HG03460 (cell line): ENCODE results near the gene METTL25B.
"Not testable (repeated sequence)": the region's sequence is repeated elsewhere in the genome, so short reads cannot be mapped to it uniquely, and the experiment has no call there.

Experiments
- ATAC-seq: cut with Tn5 transposase; IDR thresholded peaks from one replicate; pipeline ENCODE4 v1.9.1; 2021; ENCODE audit not compliant: unreplicated experiment

METTL25B gene

DNA sequence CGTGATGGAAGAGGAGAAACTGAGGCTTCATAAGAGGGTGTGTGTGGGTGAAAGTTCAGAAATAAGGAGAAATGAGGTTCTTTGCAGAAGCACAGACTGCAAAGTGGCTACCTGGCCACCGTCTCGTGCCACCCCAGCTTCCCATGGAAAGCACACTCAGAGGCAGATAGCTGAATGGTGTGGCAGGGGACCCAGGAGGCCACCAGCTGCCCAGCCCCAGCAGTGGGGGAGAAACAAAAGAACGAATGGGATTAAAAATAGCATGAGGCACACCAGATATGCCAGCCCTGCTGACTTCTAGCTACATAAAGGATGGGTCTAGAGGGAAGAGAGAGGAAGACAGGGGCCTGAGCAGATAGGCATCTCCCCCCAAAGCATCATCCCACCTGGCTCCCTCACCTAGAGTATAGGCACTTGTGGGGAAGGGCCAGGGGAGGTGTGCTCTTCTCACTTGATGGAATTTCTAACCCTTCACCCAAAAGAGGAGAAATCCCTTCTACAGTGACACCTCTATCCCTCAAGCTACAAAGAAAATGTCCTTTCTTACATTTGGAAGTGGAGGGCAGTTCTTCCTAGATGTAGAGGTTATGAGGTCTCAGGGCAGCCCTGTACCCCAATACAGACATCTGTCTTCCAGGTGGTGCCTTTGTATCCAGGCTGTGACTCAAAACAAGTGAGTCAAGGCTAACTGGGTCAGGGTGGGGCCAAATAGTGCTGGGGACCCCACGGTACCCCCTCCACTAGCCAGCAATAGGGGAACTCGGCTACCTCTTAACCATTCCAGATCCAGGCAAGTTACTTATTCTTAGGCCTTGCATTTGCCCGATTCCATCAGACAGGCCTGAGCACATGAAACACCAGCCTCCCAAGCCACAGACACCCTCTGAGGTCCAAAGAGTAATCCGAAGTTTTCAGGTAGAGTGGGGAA, 19.7 kb downstream of the METTL25B start:
- no peak for ATAC-seq

DNA sequence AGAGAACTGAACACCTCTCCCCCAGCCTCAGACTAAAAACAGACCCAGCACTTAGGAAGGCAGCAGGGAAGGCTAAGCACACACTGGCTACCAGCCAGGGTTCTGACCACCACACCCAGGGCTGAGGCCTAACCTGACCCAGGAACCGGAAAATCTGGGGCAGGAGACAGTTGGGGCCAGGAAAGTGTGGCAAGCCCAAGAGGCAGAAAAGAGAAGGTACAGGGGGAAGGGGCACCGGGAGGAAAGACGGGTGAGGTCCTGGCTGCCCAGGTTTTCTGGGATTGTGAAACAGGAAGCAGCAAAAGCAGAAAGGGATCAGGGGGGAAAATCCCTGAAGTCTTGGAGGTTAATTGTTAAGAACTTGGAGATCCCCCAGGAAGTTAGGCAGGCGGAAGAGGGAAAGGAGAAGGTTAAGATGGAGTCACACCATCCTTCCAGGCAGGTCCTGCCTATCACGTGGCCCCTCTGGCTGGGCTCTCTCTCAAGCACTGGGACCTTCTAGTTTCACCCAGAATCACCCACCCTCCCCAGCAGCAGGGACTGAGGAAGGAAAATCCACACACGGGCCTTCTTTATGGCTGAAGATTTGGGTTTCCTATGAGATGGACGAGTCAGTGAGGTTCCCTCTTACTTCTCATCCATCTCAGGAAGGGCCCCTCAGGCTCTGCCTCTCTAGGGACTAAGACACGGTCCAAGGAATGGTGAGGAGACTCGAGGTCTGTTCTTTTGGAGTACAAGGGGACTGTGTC, 20.6 kb downstream of the METTL25B start:
- no peak for ATAC-seq

DNA sequence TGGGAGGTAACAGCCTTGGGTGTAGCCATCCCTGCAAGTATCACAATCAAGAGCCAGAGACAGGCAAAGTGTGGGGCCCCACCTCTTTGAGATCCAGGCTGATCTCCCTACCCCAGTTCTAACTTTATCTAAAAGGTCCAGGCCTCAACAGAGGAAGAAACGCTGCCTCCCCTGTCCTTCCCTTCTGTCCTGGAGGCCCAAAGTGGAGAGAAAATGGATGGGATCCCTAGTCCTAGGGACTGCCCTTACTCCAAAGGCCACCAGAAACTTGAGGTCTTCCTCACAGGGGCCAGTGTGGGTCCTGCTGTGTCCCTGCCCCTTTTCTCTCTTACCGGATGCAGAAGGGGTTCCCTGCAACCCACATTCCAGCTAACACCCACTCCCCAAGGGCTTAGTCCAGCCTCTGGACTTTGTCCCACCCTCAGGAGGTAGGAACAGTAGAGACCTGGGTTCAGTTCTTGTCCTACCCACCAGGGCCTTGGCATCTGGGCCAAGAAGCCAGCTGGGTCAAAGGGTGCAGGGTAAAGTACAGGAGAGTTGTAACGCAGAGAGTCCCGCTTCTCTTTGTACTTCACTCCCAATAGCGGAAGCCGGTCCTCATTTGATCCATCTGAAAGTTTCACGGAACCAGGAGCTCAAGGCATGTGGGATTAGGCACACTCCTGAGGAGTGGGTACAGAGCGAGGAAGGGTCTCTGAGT, 21.3 kb downstream of the METTL25B start:
- ATAC-seq: no peak

DNA sequence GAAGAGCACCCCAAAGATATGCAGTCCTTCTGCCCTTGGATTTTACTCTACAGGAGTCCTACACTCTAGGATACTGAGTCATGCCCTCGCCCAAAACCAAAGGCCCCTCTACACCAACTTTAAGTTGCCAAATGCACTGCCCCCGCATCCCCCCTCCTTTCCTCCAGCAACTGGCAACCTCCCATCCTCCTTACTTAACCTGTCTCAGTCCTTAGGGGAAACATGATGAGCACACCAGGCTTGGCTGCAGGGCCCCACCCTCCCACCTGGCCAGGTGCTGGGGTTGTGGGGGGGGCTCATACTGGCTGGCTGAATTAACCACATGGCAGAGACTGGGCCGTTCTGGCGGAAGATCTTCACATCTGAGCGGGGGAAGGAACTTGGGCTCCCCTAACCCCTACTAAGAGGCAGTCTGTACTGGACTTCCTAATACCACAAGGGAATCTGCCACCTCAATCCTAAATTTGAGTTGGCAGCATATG, 22.0 kb downstream of the METTL25B start:
- ATAC-seq: no peak

DNA sequence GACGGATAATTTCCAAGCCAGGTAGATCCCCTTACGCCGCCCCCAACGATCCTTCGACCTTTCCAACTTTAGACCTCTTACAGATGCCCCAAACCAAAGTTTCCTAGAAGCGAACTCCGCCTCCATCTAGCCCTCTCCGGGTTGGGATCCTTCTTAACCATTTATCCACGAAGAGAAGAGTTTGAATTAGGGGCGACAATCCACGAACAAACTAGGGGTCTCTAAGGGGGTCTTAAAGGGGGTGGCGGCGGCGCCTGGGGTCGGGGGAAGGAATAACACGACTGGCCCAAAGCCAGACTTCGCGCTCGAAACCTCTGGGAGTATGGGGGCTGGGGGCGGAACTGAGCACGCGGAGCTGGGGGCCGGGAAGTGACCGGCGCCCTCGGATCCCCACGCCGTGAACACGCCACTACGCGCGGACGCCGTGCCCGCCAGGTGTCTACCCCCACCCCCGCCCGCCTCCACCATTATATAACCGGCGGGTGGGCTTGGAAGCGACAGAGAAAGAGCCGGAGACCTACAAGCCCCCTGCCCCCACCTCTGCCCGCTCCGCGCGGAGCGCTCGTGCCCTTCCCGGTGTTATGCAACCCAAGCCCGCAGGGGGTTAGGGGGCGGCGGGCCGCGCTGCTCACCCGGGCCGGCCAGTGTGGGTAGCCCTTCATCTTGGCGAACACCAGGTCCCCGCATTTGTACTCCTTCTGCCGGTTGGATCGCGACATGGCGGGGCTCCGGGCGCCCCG, 22.6 kb downstream of the METTL25B start:
- peak; percentile 20 for ATAC-seq

DNA sequence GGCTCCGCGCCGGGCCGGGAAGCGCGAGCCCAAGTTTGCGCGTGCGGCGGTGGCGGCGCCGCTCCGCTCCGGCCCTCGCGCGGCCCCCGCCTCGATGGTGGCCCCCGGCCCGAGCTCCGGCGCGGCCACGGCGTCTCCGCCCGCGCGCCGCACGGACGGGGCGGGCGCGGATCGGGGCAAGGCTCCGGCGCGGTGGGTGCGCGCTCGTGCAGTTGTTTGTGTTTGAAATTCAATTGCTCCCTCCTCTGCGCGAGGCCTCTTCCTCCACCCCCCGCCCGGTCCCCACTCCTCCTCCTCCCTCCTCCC, 23.1 kb downstream of the METTL25B start, which contains the start of gene HDGF:
TSS of gene HDGF (minus strand) at position 225 of the 306 bp plus-strand sequence. CDS start 246 bp downstream, outside the sequence.
- no peak for ATAC-seq

DNA sequence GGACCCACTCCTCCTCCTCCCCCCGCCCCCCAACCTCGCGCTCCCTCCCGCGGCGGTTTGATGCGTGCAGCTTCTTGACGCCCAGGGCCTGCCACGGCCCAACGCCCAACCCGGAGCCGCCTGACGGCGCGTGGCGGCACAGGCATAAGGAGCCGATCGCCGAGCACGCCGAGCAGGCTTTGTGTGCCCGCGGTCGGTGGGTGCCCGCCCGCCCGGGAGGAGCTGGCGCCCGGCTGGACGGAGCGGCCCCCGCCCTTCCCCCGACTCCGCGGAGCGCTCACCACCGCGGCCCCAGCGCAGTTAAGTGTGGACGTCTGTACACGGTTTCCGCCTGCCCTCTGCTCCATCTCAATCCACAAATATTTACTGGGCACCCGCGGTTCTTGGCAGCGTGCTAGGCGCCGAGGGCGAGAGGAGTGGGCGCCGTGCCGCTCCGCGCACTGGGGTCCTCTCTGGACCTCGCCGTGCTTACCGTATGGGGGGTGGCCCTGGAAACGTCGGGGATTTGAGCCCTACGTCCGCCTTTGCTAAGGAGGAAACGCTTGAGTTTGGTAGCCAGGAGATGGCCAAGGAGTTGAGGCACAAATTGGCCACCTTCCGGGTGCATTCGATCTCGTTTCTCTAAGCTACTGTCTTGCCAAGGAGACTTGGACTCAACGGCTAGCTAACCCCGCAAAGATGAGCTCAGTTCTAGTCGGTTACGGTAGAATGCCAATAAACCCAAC, 23.6 kb downstream of the METTL25B start:
- peak; percentile 58 for ATAC-seq

DNA sequence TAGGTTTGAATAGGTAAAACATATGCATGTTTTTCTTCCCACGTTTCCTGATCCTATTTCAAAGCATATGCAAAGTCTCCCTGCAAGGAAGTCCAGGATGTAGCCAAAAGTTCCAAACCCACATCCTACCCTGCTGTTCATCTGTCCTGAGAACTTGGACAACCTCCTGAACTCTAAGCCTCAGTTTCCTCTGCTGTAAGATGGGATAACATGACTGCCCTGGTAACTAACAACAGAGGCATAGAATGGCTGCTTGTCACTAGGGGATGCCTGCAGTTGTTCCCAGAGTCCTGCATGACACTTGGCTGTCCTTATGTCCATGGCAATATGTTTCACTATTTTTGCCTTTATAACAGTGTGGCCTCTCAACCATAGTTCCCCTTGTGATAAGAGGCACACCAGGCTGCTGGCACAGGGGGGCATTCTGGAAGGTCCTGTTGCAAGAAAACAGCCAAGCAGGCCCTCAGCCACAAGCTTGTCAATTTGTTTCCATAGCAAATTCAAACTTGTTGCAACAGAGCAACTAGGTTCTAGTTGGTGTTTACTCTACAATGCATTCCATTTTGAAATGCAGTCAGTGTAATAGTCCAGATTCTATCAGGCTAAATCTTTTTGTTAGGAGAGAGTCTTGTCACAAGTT, 24.7 kb downstream of the METTL25B start:
- ATAC-seq: no peak

DNA sequence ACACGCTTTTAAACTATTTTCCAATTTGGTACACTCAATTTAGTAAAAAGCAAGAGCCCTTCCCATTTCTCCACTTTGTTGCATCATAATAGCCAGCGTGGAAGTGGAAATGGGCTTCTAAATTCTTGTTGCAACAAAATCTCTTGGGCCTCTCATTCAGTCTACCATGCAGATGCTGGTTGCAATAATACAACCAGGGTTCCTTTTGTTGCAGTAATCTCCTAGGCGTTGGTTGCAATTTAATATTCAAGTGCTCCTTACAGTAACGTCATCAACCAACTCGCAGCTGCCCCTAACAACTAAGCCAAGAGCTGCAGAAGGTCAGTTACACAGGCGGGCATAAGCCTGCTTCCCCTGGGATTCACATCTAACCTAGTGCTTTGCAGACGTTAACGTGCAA, 25.9 kb downstream of the METTL25B start:
- ATAC-seq: no peak

DNA sequence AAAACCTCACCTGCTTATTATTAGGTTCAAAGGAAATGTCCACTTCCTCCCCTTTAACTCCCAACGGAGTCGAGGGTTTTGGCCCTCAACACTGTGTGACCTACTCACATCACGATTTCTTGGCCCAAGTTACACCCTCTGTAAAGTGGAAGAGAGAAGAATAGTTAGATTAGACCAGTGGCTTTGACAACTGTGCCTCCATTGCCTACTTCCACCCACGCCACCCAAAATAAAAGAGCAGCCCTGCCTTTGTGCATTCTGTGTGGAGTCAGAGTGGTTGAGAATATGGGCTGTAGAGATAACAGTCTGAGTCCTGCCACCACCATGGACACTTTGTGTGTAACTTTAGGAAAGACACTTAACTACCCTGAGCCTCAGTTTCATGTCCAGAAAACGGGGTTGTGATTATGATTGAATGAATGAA, 27.3 kb downstream of the METTL25B start:
- ATAC-seq: no peak

DNA sequence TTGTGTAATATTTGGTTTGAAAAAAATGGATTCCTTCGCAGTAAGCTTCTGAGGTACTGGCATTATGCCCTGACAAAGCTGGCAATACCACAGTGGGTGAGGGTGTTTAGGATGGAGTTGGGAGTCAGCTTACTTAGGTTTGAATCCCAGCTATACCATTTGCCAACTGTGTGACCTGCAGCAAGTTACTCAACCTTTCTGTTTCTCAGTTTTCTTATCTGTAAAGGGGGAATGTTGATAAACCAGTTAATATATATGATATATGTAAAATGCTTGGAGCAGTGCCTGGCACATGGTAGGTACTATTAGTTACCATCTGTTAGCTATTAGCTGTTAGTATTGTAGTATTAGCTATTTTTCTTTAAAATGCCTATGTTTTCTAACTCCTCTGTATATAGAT, 28.1 kb downstream of the METTL25B start:
- no peak for ATAC-seq

DNA sequence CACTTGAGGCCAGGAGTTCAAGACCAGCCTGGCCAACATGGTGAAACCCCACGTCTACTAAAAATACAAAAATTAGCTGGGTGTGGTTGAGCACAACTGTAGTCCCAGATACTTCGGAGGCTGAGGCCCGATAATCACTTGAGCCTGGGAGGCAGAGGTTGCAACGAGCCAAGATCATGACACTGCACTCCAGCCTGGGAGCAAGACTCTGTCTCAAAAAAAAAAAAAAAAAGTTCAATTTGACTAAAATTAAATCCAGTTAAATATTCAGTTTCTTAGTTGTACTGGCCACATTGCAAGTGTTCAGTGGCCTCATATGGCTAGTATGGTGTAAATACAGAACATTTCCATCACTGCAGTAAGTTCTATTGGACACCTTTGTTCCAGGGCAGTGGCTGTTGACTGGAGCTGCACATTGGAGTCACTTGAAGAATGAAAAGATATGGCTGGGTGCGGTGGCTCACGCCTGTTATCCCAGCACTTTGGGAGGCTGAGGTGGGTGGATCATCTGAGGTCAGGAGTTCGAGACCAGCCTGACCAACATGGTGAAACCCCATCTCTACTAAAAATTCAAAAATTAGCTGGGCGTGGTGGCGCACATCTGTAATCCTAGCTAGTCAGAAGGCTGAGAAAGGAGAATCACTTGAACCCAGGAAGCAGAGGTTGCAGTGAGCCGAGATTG, 29.4 kb downstream of the METTL25B start:
- not testable (repeated sequence) for ATAC-seq

DNA sequence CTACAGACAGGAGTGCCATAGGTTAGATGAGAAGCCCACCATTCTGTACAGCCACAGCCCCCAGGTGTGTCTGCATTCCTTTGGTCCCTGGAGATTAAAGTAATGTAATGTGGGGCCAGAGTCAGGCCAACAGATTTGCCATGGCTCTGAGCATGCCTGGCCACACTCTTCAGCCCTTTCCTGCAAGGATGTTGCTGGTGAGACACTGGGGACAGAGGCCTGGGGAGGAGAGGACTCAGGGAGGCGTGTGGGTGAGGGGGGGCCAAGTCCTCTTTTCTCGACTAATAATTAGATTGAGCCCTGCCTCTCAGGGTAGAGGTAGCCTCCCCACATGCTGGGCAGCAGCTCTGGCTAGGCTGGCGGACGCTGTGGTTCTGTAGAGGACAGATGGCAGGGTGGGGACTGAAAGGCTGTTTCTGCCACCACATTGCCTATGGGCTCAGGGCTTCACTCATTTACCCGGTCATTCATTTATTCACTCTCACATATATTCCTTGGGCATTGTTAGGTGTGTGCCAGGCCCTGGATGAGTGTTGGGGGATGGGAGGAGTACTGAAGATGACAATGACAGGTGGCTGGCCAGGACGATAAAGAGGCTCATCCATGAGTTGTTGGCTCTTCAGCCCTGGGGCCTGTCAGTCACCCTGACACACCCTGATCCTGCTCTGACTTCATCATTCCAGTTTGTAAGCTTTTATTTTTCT, 32.0 kb downstream of the METTL25B start:
- no peak for ATAC-seq

DNA sequence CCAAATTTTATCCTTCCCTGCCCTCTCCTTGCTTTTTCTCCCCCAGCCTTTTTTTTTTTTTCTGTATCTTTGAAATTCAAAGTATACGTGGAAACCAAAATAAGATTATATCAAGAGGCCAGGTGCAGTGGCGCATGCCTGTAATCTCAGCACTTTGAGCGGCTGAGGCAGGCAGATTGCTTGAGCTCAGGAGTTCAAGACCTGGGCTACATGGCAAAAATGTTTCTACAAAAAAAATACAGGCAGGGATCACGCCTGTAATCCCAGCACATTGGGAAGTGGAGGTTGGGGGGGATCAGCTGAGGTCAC, 32.5 kb downstream of the METTL25B start:
- ATAC-seq: no peak

DNA sequence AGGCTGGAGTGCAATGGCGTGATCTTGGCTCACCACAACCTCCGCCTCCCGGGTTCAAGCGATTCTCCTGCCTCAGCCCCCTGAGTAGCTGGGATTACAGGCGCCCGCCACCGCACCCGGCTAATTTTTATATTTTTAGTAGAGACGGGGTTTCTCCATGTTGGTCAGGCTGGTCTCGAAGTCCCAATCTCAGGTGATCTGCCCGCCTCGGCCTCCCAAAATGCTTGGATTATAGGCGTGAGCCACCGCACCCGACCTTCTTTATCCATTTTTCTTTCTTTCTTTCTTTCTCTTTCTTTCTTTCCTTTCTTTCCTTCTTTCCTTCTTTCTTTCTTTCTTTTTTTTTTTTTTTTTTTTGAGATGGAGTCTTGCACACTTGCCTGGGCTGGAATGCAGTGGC, 36.9 kb downstream of the METTL25B start:
- ATAC-seq: not testable (repeated sequence)

DNA sequence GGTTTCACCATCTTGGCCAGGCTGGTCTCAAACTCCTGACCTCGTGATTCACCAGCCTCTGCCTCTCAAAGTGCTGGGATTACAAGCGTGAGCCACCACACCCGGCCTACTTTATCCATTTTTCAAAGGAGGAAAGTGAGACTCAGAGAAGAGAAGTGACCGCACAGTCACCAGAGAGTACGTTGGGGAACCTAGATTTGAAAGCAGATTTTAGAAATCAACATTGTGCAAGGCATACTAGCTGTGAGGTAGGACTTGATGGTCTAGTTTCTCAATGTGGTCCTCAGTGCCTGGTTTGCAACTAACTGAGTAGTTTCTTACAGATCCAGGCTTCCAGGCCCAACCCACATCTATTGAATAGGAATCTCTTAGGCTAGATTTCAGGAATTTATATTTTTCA, 37.4 kb downstream of the METTL25B start:
- ATAC-seq: no peak

DNA sequence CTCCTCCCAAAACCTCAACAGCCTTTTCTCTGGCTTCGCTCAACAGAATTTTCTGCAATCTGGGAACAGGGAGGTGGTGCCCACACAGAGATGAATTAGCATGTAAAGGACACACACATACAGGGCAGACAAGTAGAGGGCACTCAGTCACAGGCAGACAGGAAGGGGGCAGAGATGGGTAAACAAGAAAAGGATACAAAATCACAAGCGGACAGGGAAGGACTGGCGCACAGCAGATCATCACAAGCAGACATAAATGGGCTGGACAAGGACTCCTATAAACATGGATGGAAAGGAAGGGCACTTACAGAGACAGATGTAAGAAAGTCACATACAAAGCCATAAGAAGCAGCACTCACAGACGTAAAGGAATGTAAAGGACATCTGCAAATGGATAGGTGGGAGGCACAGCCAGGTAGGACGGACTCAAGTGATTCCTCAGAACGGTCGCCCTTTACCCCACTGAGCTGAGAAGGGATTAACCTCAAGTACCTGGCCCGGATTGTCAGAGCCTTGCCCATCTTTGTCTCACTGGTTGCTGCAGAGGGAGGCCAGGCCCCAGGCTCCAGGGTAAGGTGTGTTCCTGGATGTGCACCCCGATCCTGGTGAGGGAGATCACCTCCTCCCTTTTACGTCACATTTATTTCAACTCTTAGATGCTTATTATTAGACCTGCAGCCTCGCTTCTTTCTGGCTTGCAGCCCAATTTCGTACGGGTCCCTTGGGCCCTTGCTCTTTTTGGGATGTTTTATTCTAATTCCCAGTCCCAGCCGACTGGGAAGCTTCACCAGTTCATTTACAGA, 38.2 kb downstream of the METTL25B start:
- no peak for ATAC-seq
